ENCODE data around the gene PDGFD. TPM values are rescaled to one million over a fixed set of nuclear protein-coding genes. Genes with fewer than 3 reads are reported as not detected.
A peak's percentile ranks its signal among the peaks of the same experiment; 100 is the strongest.

The PDGFD gene
- total RNA-seq, 1 donor from 2014 or later = 10.9 TPM

GRCh38 chr11:103935219-103935618 lies 228.7 kb downstream of the PDGFD start:
- Histone ChIP-seq H3K9me3 (replicated peaks) (no peaks in the 10 kb centered on the region), H3K27ac (replicated peaks) (no peak overlapping the region), H3K36me3 (no peaks in the 10 kb centered on the region), H3K4me3 (no peak overlapping the region), H3K4me1 (no peaks in the 10 kb centered on the region), H3K27me3 (ENCODE audit: low read depth) (no peaks in the 10 kb centered on the region)
- no peak for TF ChIP-seq CTCF (IDR thresholded peaks at IDR 0.05; ENCODE audit: borderline replicate concordance)
- intact Hi-C loops (cut with micrococcal nuclease) = no loop called here
- DNase-seq = no peak

GRCh38 chr11:103929170-103929903 lies 234.6 kb downstream of the PDGFD start:
- intact Hi-C loops (cut with micrococcal nuclease) = no loop called here
- TF ChIP-seq CTCF (IDR thresholded peaks at IDR 0.05; ENCODE audit: borderline replicate concordance) = no peak

GRCh38 chr11:103928802-103929161 lies 235.2 kb downstream of the PDGFD start:
- Histone ChIP-seq H3K27me3 (ENCODE audit: low read depth) (no peaks in the 10 kb centered on the region), H3K9me3 (replicated peaks) (no peaks in the 10 kb centered on the region), H3K4me3 (no peak overlapping the region), H3K27ac (replicated peaks) (no peak overlapping the region), H3K4me1 (peaks cover 20% of the 10 kb centered on the region), H3K36me3 (no peaks in the 10 kb centered on the region)
- no peak for DNase-seq
- TF ChIP-seq CTCF (IDR thresholded peaks at IDR 0.05; ENCODE audit: borderline replicate concordance) = no peak
- intact Hi-C loops (cut with micrococcal nuclease) = no loop called here

More at GRCh38 chr11:103929170-103929903, 234.6 kb downstream of the PDGFD start:
- Histone ChIP-seq H3K9me3 (replicated peaks) (no peaks in the 10 kb centered on the region), H3K4me3 (no peak overlapping the region), H3K36me3 (no peaks in the 10 kb centered on the region), H3K4me1 (peaks cover 15% of the 10 kb centered on the region), H3K27me3 (ENCODE audit: low read depth) (no peaks in the 10 kb centered on the region), H3K27ac (replicated peaks) (no peak overlapping the region)
- no peak for DNase-seq

- H3K4me1 ChIP-seq = peaks cover 26% of the 10 kb centered on the region
- no peaks in the 10 kb centered on the region for H3K9me3 ChIP-seq (replicated peaks)
- no peak overlapping the region for H3K27ac ChIP-seq (replicated peaks)
- intact Hi-C loops (cut with micrococcal nuclease) = no loop called here
- no peak for DNase-seq
- no peak overlapping the region for H3K4me3 ChIP-seq
- H3K27me3 ChIP-seq (ENCODE audit: low read depth) = no peaks in the 10 kb centered on the region
- no peak for TF ChIP-seq CTCF (IDR thresholded peaks at IDR 0.05; ENCODE audit: borderline replicate concordance)
- no peaks in the 10 kb centered on the region for H3K36me3 ChIP-seq
Observed at GRCh38 chr11:103928040-103928801, 235.7 kb downstream of the PDGFD start.

- peak; percentile 57 for TF ChIP-seq CTCF (IDR thresholded peaks at IDR 0.05; ENCODE audit: borderline replicate concordance)
- no peak overlapping the region for H3K4me3 ChIP-seq
- no peaks in the 10 kb centered on the region for H3K36me3 ChIP-seq
- intact Hi-C loops (cut with micrococcal nuclease) = no loop called here
- H3K27me3 ChIP-seq (ENCODE audit: low read depth) = no peaks in the 10 kb centered on the region
- DNase-seq = no peak
- no peak overlapping the region for H3K27ac ChIP-seq (replicated peaks)
- peaks cover 26% of the 10 kb centered on the region for H3K4me1 ChIP-seq
- no peaks in the 10 kb centered on the region for H3K9me3 ChIP-seq (replicated peaks)
Observed at GRCh38 chr11:103927535-103927934, 236.4 kb downstream of the PDGFD start.
